GM15510 (cell line): ENCODE measurements around the gene ZC3H6.

Source experiments
- POLR2A ChIP-seq: IDR thresholded peaks from 3 replicates; pipeline ENCODE4 v1.6.1; 2011; ENCODE audit warnings: borderline replicate concordance; ENCODE audit not compliant: insufficient read length; ENCODE audit errors: extremely low read depth

ZC3H6 gene

DNA sequence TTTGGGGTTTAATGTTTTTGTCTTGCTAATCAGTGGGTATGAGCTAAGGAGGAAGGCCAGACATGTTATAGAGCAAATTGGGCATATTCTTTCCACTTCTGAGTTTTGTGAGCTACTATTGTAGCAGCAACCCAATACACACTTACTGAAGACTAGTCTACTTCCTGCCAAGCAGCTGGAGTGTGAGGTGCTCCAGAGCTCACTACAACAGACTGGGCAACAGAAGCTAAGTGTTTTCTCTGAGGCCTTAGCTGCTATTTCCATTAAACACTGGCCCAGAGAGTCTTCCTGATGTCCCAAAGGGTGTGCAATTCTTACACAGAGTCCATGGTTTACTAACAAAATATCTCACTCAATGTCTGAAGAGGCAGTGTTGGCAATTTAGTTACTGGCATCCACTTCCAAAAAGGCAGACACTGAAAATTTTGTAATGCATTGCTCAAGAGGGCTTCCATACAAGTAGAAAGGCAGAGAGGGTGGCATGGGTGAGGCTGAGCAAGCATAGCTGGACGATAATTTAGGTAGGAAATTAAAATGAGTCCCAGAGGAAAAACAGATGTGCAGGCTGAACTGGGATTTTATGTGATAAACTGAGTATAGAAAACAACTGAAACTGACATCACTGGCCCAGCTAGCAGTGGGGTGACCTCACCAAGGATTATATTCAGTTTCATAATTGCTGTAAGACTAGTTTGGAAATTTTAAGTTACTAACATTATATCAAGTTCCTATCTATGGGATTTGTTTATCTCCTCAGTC is 68.6 kb downstream of the ZC3H6 start:
- no peak for TF ChIP-seq POLR2A

GRCh38 chr2:112345030-112346027 is 69.9 kb downstream of the ZC3H6 start:
- no peak for TF ChIP-seq POLR2A
